GM19468 (cell line): Measurements from ENCODE around the gene C19orf53.

ENCODE experiments used
- ATAC-seq: cut with Tn5 transposase; IDR thresholded peaks from one replicate; pipeline ENCODE4 v1.9.1; 2021; ENCODE audit warnings: mild to moderate bottlenecking, moderate library complexity, moderate number of reproducible peaks; ENCODE audit not compliant: unreplicated experiment; ENCODE audit errors: extremely low read depth

Gene C19orf53

DNA sequence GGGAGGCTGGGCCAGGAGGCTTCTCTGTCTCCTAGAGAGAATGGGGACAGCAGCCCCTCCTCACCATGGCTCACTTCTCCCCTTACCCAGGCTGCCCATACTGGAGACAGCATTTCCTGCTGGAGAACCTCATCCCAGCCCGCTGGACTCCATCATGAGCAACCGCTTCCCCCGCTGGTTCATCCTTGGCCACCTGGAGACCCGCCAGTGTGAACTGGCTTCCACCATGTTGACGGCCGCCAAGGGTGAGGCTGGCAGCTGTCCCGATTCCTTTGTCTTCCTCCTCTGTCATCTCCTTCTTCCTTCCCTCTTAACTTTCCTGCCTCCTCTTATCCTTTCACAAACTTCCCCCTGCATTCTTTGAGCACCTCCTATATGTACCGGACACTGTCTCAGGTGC lies 49.0 kb downstream of the C19orf53 start:
- no peak for ATAC-seq

DNA sequence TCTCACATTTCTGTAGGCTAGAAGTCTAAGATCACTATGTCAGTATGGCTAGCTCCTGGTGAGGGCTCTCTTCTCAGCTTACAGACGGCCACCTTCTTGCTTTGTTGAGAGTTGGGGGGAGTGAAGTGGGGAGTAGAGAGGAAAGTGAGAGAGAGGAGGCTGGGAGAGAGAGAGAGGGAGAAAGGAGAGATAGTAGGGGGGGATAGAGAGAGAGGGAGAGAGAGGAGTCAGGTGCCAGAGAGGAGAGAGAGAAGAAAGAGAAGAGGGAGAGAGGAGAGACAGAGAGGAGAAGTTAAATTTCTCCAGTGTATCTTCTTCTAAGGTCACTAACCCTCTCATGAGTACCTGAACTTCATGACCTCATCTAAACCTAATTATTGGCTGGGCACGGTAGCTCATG lies 49.6 kb downstream of the C19orf53 start:
- no peak for ATAC-seq

- no peak for ATAC-seq
Observed at GRCh38 chr19:13824703-13825102, 50.4 kb downstream of the C19orf53 start.

DNA sequence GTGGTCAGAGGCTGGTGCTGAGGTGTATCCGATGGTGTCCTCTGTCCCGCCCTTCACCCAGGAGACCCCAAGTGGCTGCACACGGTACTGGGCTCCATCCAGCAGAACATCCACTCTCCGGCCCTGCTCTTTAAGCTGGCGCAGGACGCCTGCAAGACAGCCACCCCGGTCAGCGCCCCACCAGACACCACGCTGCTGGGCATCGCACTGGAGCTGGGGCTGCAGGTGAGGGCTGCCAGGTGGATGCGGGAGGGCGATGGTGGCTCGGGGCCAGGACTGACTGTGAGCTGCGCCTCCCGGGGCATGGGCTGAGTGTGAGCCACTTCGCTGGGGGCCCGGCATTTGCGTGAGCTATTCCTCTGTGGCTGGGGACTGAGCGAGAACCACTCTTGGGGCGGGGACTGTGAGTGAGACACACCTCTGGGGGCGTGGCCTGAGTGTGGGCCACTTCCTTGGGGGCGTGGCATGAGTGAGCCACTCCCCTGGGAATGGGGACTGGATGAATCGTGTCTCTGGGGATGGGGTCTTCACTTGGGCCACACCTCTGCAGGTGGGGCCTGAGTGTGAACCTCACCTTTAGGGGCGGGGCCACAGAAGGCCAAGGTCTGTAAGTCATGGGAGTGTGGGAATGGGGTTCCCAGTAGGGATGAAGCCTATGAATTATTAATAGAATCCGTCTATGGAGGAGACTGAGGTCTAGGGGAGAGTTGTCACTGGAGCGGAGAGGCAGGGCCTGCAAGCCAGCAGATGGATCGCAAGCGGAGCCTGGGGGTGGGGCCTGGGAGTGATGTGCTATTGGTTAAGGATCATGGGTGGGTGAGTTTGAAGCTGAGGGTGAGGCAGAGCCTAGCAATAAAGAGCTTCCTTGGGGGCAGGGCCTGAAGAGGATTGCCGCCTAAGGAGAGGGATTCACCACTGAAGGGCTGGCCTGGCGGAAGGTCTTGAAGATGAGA lies 51.5 kb downstream of the C19orf53 start:
- ATAC-seq = no peak

- no peak for ATAC-seq
Observed at GRCh38 chr19:13826652-13827235, 52.5 kb downstream of the C19orf53 start.

- no peak for ATAC-seq
Observed at GRCh38 chr19:13827656-13828055, 53.4 kb downstream of the C19orf53 start.
